Measurements from ENCODE around the gene BLM. TPM values are rescaled to one million over a fixed set of nuclear protein-coding genes. Genes with fewer than 3 reads are reported as not detected.

BLM gene
- total and polyA plus RNA-seq, 7 donors: 0.27 to 15.6 (median 1.7) TPM

GRCh38 chr15:90681056-90681455, 36.1 kb upstream of the BLM start:
- TF ChIP-seq CTCF (IDR thresholded peaks at IDR 0.05): no peak
- DNase-seq (no peak), ATAC-seq (peak in 2 of 4 donors; percentile 7 to 9)
- intact Hi-C loops (cut with DNase I): no loop called here
- Histone ChIP-seq H3K9me3 (no peaks in the 10 kb centered on the region), H3K27ac (peak overlapping the region; percentile 53), H3K36me3 (ENCODE audit: insufficient read depth in 1 of 2, low read depth in 1 of 2) (no peaks in the 10 kb centered on the region), H3K4me3 (no peak overlapping the region), H3K27me3 (ENCODE audit: insufficient read depth in 3 of 3, low read length in 2 of 3) (no peaks in the 10 kb centered on the region), H3K4me1 (no peaks in the 10 kb centered on the region)
- 86 to 100% (median 89%) methylated on average over 1 of the region's 1 CpG for WGBS, 3 donors

GRCh38 chr15:90681480-90681879, 35.7 kb upstream of the BLM start:
- no peak for TF ChIP-seq CTCF (IDR thresholded peaks at IDR 0.05)
- Histone ChIP-seq H3K27ac (peak overlapping the region; percentile 53), H3K4me1 (no peaks in the 10 kb centered on the region), H3K9me3 (no peaks in the 10 kb centered on the region), H3K4me3 (no peak overlapping the region), H3K27me3 (ENCODE audit: insufficient read depth in 3 of 3, low read length in 2 of 3) (no peaks in the 10 kb centered on the region), H3K36me3 (ENCODE audit: insufficient read depth in 1 of 2, low read depth in 1 of 2) (no peaks in the 10 kb centered on the region)
- ATAC-seq: peak in 2 of 4 donors; percentile 28 to 36
- DNase-seq: peak in 1 of 2 donors; percentile 38
- intact Hi-C loops (cut with DNase I): no loop called here
- WGBS, 3 donors: 84 to 92% (median 87%) methylated on average over 9 of the region's 9 CpGs

GRCh38 chr15:90683371-90683770, 33.8 kb upstream of the BLM start:
- 78 to 83% (median 80%) methylated on average over 10 of the region's 10 CpGs for WGBS, 3 donors
- ATAC-seq (no peak), DNase-seq (no peak)
- Histone ChIP-seq H3K27ac (no peak overlapping the region), H3K27me3 (ENCODE audit: insufficient read depth in 3 of 3, low read length in 2 of 3) (no peaks in the 10 kb centered on the region), H3K36me3 (ENCODE audit: insufficient read depth in 1 of 2, low read depth in 1 of 2) (no peaks in the 10 kb centered on the region), H3K4me3 (no peak overlapping the region), H3K9me3 (peaks cover 1% of the 10 kb centered on the region), H3K4me1 (no peaks in the 10 kb centered on the region)
- TF ChIP-seq CTCF (IDR thresholded peaks at IDR 0.05): no peak
- intact Hi-C loops (cut with DNase I): no loop called here

GRCh38 chr15:90683876-90684275, 33.3 kb upstream of the BLM start:
- TF ChIP-seq CTCF (IDR thresholded peaks at IDR 0.05): no peak
- no peak overlapping the region for H3K27ac ChIP-seq
- H3K27me3 ChIP-seq (ENCODE audit: insufficient read depth in 3 of 3, low read length in 2 of 3): no peaks in the 10 kb centered on the region
- no peak for ATAC-seq
- no peak for DNase-seq
- H3K4me1 ChIP-seq: no peaks in the 10 kb centered on the region
- WGBS, 3 donors: 90 to 91% (median 90%) methylated on average over 4 of the region's 4 CpGs
- H3K36me3 ChIP-seq (ENCODE audit: insufficient read depth in 1 of 2, low read depth in 1 of 2): no peaks in the 10 kb centered on the region
- intact Hi-C loops (cut with DNase I): no loop called here
- no peak overlapping the region for H3K4me3 ChIP-seq
- peaks cover 4% of the 10 kb centered on the region for H3K9me3 ChIP-seq

- no peak overlapping the region for H3K4me3 ChIP-seq
- TF ChIP-seq CTCF (IDR thresholded peaks at IDR 0.05): no peak
- H3K9me3 ChIP-seq: peaks cover 4% of the 10 kb centered on the region
- no peaks in the 10 kb centered on the region for H3K36me3 ChIP-seq (ENCODE audit: insufficient read depth in 1 of 2, low read depth in 1 of 2)
- no peaks in the 10 kb centered on the region for H3K27me3 ChIP-seq (ENCODE audit: insufficient read depth in 3 of 3, low read length in 2 of 3)
- no peak overlapping the region for H3K27ac ChIP-seq
- ATAC-seq: no peak
- WGBS, 3 donors: 79 to 82% (median 82%) methylated on average over 5 of the region's 5 CpGs
- no peaks in the 10 kb centered on the region for H3K4me1 ChIP-seq
- no peak for DNase-seq
- intact Hi-C loops (cut with DNase I): no loop called here
These were observed 32.9 kb upstream of the BLM start for GRCh38 chr15:90684281-90684680.

Measured in psoas muscle (tissue), 8 donors.